IMR-90 (cell line): ENCODE measurements around the gene TBC1D3B. TPM values are rescaled to one million over a fixed set of nuclear protein-coding genes. Genes with fewer than 3 reads are reported as not detected.

Experiments used
- ATAC-seq: fragments of 200-7000 bp; cut with Tn5 transposase; 2 replicates; pipeline ENCODE4 v1.9.1; 2020; ENCODE audit warnings: low read depth, mild to moderate bottlenecking, moderate library complexity
- BruUV-seq: library from RNA; stranded (reverse); fragments of 400-500 nt; replicated peaks from 2 replicates; lab custom pipeline; 2021; lab: Mats Ljungman, UMichigan
- CTCF ChIA-PET: fragments of 300-600 bp; formaldehyde crosslinking; extraction: SDS; loops from one replicate; lab custom pipeline; 2021; ENCODE audit warnings: antibody characterized with exemption; lab: Yijun Ruan, JAX
- POLR2A ChIA-PET: fragments of 300-600 bp; sonication (Branson Sonifier 250); formaldehyde crosslinking; loops from one replicate; lab custom pipeline; 2022; ENCODE audit warnings: antibody characterized with exemption; ENCODE audit not compliant: unreplicated experiment; lab: Charles Lee
- DNase-seq: peaks from one replicate; pipeline ENCODE4 v3.0.0; 2013
- H2AFZ ChIP-seq: replicated peaks from 2 replicates; pipeline ENCODE3; 2013; ENCODE audit warnings: low read length, mild to moderate bottlenecking; ENCODE audit not compliant: poor library complexity
- H2AK5ac ChIP-seq: 2 replicates; pipeline ENCODE4 v1.6.1; 2013; ENCODE audit warnings: low read depth, low read length, inconsistent platforms
- H2AK9ac ChIP-seq: replicated peaks from 2 replicates; pipeline ENCODE3; 2013; ENCODE audit warnings: mild to moderate bottlenecking, low read depth, low read length, moderate library complexity; ENCODE audit not compliant: poor library complexity
- H2BK120ac ChIP-seq: 2 replicates; pipeline ENCODE4 v1.6.1; 2013; ENCODE audit warnings: low read depth, low read length, inconsistent platforms
- H2BK15ac ChIP-seq: 3 replicates; pipeline ENCODE4 v1.6.1; 2013; ENCODE audit warnings: low read depth, low read length, inconsistent platforms
- H2BK20ac ChIP-seq: 2 replicates; pipeline ENCODE4 v1.6.1; 2013; ENCODE audit warnings: low read depth, mild to moderate bottlenecking, inconsistent platforms, low read length, moderate library complexity
- H2BK5ac ChIP-seq: 2 replicates; pipeline ENCODE4 v1.6.1; 2013; ENCODE audit warnings: mild to moderate bottlenecking, low read depth, low read length, inconsistent platforms; ENCODE audit not compliant: poor library complexity, severe bottlenecking
- H3K14ac ChIP-seq: replicated peaks from 2 replicates; pipeline ENCODE4 v1.6.1; 2013; ENCODE audit warnings: low read depth, low read length, inconsistent platforms
- H3K18ac ChIP-seq: 2 replicates; pipeline ENCODE4 v1.6.1; 2013; ENCODE audit warnings: low read depth, low read length, control low read depth
- H3K23ac ChIP-seq: 2 replicates; pipeline ENCODE4 v1.6.1; 2013; ENCODE audit warnings: low read depth, low read length, inconsistent platforms
- H3K27ac ChIP-seq: 2 replicates; pipeline ENCODE4 v1.5.1; 2013; ENCODE audit warnings: mild to moderate bottlenecking, control low read depth, low read length; ENCODE audit not compliant: insufficient read depth
- H3K27me3 ChIP-seq: 2 replicates; pipeline ENCODE4 v1.6.1; 2013; ENCODE audit warnings: low read length; ENCODE audit not compliant: control insufficient read depth, insufficient read depth
- H3K36me3 ChIP-seq: 2 replicates; pipeline ENCODE4 v1.6.1; 2013; ENCODE audit warnings: low read length, mixed read lengths; ENCODE audit not compliant: control insufficient read depth, insufficient read depth
- H3K4ac ChIP-seq: 2 replicates; pipeline ENCODE4 v1.6.1; 2013; ENCODE audit warnings: low read depth, low read length, inconsistent platforms
- H3K4me1 ChIP-seq: 2 replicates; pipeline ENCODE4 v1.6.1; 2013; ENCODE audit warnings: low read length, mixed read lengths; ENCODE audit not compliant: control insufficient read depth, insufficient read depth
- H3K4me2 ChIP-seq: 2 replicates; pipeline ENCODE4 v1.6.1; 2013; ENCODE audit warnings: low read depth, mild to moderate bottlenecking, control low read depth, low read length, moderate library complexity
- H3K4me3 ChIP-seq: 2 replicates; pipeline ENCODE4 v1.5.1; 2013; ENCODE audit warnings: low read depth, mild to moderate bottlenecking, control low read depth, low read length, moderate library complexity; ENCODE audit not compliant: insufficient read depth
- H3K56ac ChIP-seq: 2 replicates; pipeline ENCODE4 v1.6.1; 2013; ENCODE audit warnings: low read length, inconsistent platforms; ENCODE audit not compliant: insufficient read depth; ENCODE audit errors: extremely low read depth
- H3K79me1 ChIP-seq, 2 experiments: 2 replicates each; pipeline ENCODE4 v1.6.1; 2013; ENCODE audit warnings: low read length in 2 of 2, inconsistent platforms in 1 of 2, low read depth in 1 of 2
- H3K9ac ChIP-seq: 2 replicates; pipeline ENCODE4 v1.6.1; 2013; ENCODE audit warnings: low read depth, low read length, control low read depth
- H3K9me1 ChIP-seq: 2 replicates; pipeline ENCODE4 v1.6.1; 2013; ENCODE audit warnings: low read length, inconsistent platforms; ENCODE audit not compliant: insufficient read depth
- H3K9me3 ChIP-seq: 2 replicates; pipeline ENCODE4 v1.6.1; 2013; ENCODE audit warnings: low read length; ENCODE audit not compliant: control insufficient read depth, insufficient read depth
- H4K20me1 ChIP-seq: 2 replicates; pipeline ENCODE4 v1.6.1; 2013; ENCODE audit warnings: low read length, inconsistent platforms; ENCODE audit not compliant: insufficient read depth
- H4K5ac ChIP-seq: 2 replicates; pipeline ENCODE4 v1.6.1; 2013; ENCODE audit warnings: mild to moderate bottlenecking, low read depth, low read length, control low read depth
- H4K8ac ChIP-seq, 2 experiments: 2 replicates each; pipeline ENCODE4 v1.6.1; 2013; ENCODE audit warnings: low read depth in 2 of 2, low read length in 2 of 2, control low read depth in 1 of 2, inconsistent platforms in 1 of 2
- H4K91ac ChIP-seq: 2 replicates; pipeline ENCODE4 v1.6.1; 2013; ENCODE audit warnings: low read depth, low read length, inconsistent platforms; ENCODE audit not compliant: insufficient read depth
- BHLHE40 ChIP-seq: fragments of 150-350 bp; IDR thresholded peaks from 2 replicates; pipeline ENCODE4 v1.6.1; 2016; ENCODE audit warnings: mild to moderate bottlenecking, low read depth, low read length
- CEBPB ChIP-seq: IDR thresholded peaks from 2 replicates; pipeline ENCODE4 v1.6.1; 2012; ENCODE audit warnings: low read depth, low read length, improper control_type of control experiment
- CHD1 ChIP-seq: IDR thresholded peaks from 2 replicates; pipeline ENCODE4 v1.6.1; 2012; ENCODE audit warnings: low read depth, low read length, improper control_type of control experiment
- FOS ChIP-seq: fragments of 150-350 bp; IDR thresholded peaks from 2 replicates; pipeline ENCODE4 v1.6.1; 2016; ENCODE audit warnings: low read depth, low read length
- MAFK ChIP-seq: IDR thresholded peaks from 2 replicates; pipeline ENCODE4 v1.6.1; 2012; ENCODE audit warnings: low read depth, low read length, improper control_type of control experiment
- MAZ ChIP-seq: IDR thresholded peaks from 2 replicates; pipeline ENCODE4 v1.6.1; 2012; ENCODE audit warnings: low read depth, mild to moderate bottlenecking, low read length, improper control_type of control experiment, moderate library complexity, borderline replicate concordance
- MXI1 ChIP-seq: IDR thresholded peaks from 2 replicates; pipeline ENCODE4 v1.6.1; 2012; ENCODE audit warnings: low read depth, mild to moderate bottlenecking, low read length, moderate library complexity, borderline replicate concordance
- NFE2L2 ChIP-seq: fragments of 150-350 bp; IDR thresholded peaks from 2 replicates; pipeline ENCODE4 v1.6.1; 2016; ENCODE audit warnings: low read depth, mild to moderate bottlenecking, low read length
- RAD21 ChIP-seq: IDR thresholded peaks from 2 replicates; pipeline ENCODE4 v1.6.1; 2012; ENCODE audit warnings: low read length, improper control_type of control experiment
- RCOR1 ChIP-seq: IDR thresholded peaks from 2 replicates; pipeline ENCODE4 v1.6.1; 2012; ENCODE audit warnings: mild to moderate bottlenecking, low read length, improper control_type of control experiment; ENCODE audit not compliant: insufficient replicate concordance
- RFX5 ChIP-seq: IDR thresholded peaks from 2 replicates; pipeline ENCODE4 v1.8.0; 2012; ENCODE audit warnings: low read depth, mild to moderate bottlenecking, low read length, moderate library complexity
- SMC3 ChIP-seq: fragments of 150-350 bp; IDR thresholded peaks from 2 replicates; pipeline ENCODE4 v1.6.1; 2016; ENCODE audit warnings: low read depth, mild to moderate bottlenecking, antibody characterized with exemption, low read length, moderate library complexity
- USF2 ChIP-seq: fragments of 150-350 bp; IDR thresholded peaks from 2 replicates; pipeline ENCODE4 v1.6.1; 2017; ENCODE audit warnings: mild to moderate bottlenecking, antibody characterized with exemption, low read length, low read depth
- WGBS, 2 experiments: methylation state at CpG; one replicate each; pipeline versions ENCODE4 v1.1.5 to v1.1.7; 2013; ENCODE audit warnings: missing lambda C conversion rate in 2 of 2; ENCODE audit not compliant: insufficient read length in 1 of 2; ENCODE audit errors: extremely low coverage in 2 of 2; 5-methylcytosine and 5-hydroxymethylcytosine counted together
- dilution Hi-C: fragments of 300-500 bp; cut with HindIII; formaldehyde crosslinking; loops from one replicate; pipeline ENCODE4 v1.14.3; 2018; ENCODE audit warnings: low sequenced_read_pairs; ENCODE audit not compliant: unreplicated experiment
- in situ Hi-C: fragments of 300-500 bp; cut with MboI; formaldehyde crosslinking; loops from 3 replicates; pipeline ENCODE4 v1.14.3; 2019; ENCODE audit warnings: low sequenced_read_pairs, inconsistent platforms, mixed read lengths
- intact Hi-C: fragments of 100-400 bp; cut with micrococcal nuclease; formaldehyde crosslinking; loops from 2 replicates; pipeline ENCODE4 v1.10.0; 2022
- polyA plus RNA-seq, 3 experiments: library from polyadenylated mRNA; depleted of rRNA; stranded (reverse); fragments of >200 nt; gene quantifications; 2 replicates each; pipeline ENCODE4 v1.2.3, GENCODE V29; 2012; ENCODE audit warnings: low replicate concordance in 1 of 3
- total RNA-seq: library from RNA; depleted of rRNA; stranded (reverse); fragments of >200 nt; gene quantifications from 2 replicates; pipeline ENCODE4 v1.2.3, GENCODE V29; 2012
- TF ChIP-seq, protein P1 (sequence below): fragments of 150-350 bp; IDR thresholded peaks from 2 replicates; pipeline ENCODE4 v1.6.1; 2016; ENCODE audit warnings: low read depth, mild to moderate bottlenecking, low read length, moderate library complexity, borderline replicate concordance
- TF ChIP-seq, protein P2 (sequence below): conservative IDR thresholded peaks from 2 replicates; pipeline ENCODE4 v1.5.1; 2012; ENCODE audit warnings: mild to moderate bottlenecking, low read depth, low read length, improper control_type of control experiment

The TBC1D3B gene
- total and polyA plus RNA-seq, 2 of the 4 experiments (the other 2 are of a cell fraction): 0.94 TPM; not detected in 1

- ATAC-seq: no peak
- intact Hi-C loops (no loop called here), dilution Hi-C loops (no loop called here), in situ Hi-C loops (loop anchor here (5.0 kb wide), 1 partner anchor 60 kb away; no protein-coding TSS in a partner anchor)
- Histone ChIP-seq H3K36me3 (no peaks in the 10 kb centered on the region), H3K56ac (no peak overlapping the region), H2AK5ac (no peak overlapping the region), H4K8ac (no peak overlapping the region), H3K79me1 (no peaks in the 10 kb centered on the region), H2BK20ac (no peak overlapping the region), H3K4me3 (no peak overlapping the region), H2BK15ac (no peak overlapping the region), H3K18ac (no peak overlapping the region), H2BK5ac (no peak overlapping the region), H4K91ac (no peak overlapping the region), H3K9me1 (no peaks in the 10 kb centered on the region; the same call in 1 of the 2 replicates), H3K27ac (no peak overlapping the region), H3K14ac (no peak overlapping the region), H4K5ac (no peak overlapping the region), H4K20me1 (no peaks in the 10 kb centered on the region), H3K4me2 (no peak overlapping the region), H3K27me3 (peaks cover 7% of the 10 kb centered on the region), H2AFZ (no peak overlapping the region), H3K9me3 (no peaks in the 10 kb centered on the region), H2BK120ac (no peak overlapping the region), H3K4ac (no peak overlapping the region), H2AK9ac (no peak overlapping the region), H3K4me1 (no peaks in the 10 kb centered on the region), H3K23ac (no peak overlapping the region), H3K9ac (no peak overlapping the region)
- TF ChIP-seq MAFK: no peak
- TF ChIP-seq CEBPB: no peak
- TF ChIP-seq RAD21: no peak
- TF ChIP-seq, protein P1, sequence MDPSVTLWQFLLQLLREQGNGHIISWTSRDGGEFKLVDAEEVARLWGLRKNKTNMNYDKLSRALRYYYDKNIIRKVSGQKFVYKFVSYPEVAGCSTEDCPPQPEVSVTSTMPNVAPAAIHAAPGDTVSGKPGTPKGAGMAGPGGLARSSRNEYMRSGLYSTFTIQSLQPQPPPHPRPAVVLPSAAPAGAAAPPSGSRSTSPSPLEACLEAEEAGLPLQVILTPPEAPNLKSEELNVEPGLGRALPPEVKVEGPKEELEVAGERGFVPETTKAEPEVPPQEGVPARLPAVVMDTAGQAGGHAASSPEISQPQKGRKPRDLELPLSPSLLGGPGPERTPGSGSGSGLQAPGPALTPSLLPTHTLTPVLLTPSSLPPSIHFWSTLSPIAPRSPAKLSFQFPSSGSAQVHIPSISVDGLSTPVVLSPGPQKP: no peak
- TF ChIP-seq CHD1: no peak
- TF ChIP-seq BHLHE40: no peak
- no peak for TF ChIP-seq MXI1
- TF ChIP-seq USF2: no peak
- TF ChIP-seq NFE2L2: no peak
- no peak for TF ChIP-seq RFX5
- no peak for TF ChIP-seq FOS
- no peak for TF ChIP-seq SMC3
- TF ChIP-seq MAZ: no peak
- no peak for TF ChIP-seq RCOR1
- TF ChIP-seq, protein P2, sequence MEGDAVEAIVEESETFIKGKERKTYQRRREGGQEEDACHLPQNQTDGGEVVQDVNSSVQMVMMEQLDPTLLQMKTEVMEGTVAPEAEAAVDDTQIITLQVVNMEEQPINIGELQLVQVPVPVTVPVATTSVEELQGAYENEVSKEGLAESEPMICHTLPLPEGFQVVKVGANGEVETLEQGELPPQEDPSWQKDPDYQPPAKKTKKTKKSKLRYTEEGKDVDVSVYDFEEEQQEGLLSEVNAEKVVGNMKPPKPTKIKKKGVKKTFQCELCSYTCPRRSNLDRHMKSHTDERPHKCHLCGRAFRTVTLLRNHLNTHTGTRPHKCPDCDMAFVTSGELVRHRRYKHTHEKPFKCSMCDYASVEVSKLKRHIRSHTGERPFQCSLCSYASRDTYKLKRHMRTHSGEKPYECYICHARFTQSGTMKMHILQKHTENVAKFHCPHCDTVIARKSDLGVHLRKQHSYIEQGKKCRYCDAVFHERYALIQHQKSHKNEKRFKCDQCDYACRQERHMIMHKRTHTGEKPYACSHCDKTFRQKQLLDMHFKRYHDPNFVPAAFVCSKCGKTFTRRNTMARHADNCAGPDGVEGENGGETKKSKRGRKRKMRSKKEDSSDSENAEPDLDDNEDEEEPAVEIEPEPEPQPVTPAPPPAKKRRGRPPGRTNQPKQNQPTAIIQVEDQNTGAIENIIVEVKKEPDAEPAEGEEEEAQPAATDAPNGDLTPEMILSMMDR: no peak
- DNase-seq: no peak
- whole genome bisulfite sequencing, 2 experiments: 57% methylated on average over 4 of the region's 4 CpGs; no CpG with 5 or more reads in 1 of the 2 experiments
- no TSS peak for BruUV-seq
- POLR2A ChIA-PET: no interaction called here
- CTCF ChIA-PET: interaction anchor here (0.7 kb wide), 2 partner anchors 180 to 239 kb away, joined by 3 to 8 read pairs; no protein-coding TSS in a partner anchor
Measured at GRCh38 chr17:36197387-36197703, 20.9 kb upstream of the TBC1D3B start.
